Left kidney (tissue), 2 donors: ENCODE data around the gene ATXN2L. TPM values are rescaled to one million over a fixed set of nuclear protein-coding genes. Genes with fewer than 3 reads are reported as not detected.
A peak's percentile ranks its signal among the peaks of the same experiment; 100 is the strongest.
"Not testable (repeated sequence)": the region's sequence is repeated elsewhere in the genome, so short reads cannot be mapped to it uniquely, and the experiment has no call there.

ENCODE experiments used
- DNase-seq: peaks from one replicate; pipeline ENCODE4 v3.0.0-alpha.2; 2013
- polyA plus RNA-seq: library from polyadenylated mRNA; unstranded; fragments of 120-200 nt; gene quantifications from one replicate; pipeline ENCODE4 v1.2.1, GENCODE V29; 2013; ENCODE audit not compliant: insufficient read length

ATXN2L gene
- polyA plus RNA-seq, 1 donor, result 108 TPM

DNA sequence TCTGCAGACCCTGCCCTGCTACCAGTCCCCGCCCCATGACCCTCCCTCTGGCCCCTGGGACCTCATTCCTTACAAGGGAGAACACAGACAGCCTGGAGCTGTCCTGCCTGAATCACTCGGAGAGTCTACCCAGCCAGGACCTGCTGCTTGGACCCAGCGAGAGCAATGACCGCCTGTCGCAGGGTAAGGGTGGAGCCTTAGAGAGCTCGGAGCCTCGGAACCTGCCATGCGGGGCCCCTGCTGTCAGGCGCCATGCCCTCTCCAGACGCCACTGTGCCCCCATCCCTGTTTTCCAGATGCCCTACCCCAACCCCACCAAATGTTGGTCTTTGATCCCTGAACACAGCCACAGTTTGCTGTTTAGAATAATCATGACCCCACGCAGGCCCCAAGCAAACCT is 46.4 kb downstream of the ATXN2L start:
- DNase-seq, result no peak

DNA sequence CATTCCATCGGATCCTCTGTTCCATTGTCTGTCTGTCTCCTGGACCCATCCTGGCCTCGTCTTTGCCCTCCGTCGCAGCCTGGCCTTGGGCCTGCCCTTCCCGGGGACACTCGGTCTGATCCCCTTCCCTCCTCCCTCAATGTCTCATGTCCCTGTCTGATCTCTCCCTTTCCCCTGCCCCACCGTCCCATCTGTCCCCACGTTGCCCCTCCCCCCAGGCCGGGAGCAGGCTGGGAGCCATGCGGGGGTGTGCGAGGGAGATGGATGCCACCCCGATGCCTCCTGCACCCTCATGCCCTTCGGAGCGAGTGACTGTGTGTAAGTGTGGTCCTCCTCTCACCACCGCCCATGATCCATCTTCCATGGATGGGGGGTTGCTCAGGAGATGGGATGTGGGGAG is 50.2 kb downstream of the ATXN2L start:
- no peak for DNase-seq

DNA sequence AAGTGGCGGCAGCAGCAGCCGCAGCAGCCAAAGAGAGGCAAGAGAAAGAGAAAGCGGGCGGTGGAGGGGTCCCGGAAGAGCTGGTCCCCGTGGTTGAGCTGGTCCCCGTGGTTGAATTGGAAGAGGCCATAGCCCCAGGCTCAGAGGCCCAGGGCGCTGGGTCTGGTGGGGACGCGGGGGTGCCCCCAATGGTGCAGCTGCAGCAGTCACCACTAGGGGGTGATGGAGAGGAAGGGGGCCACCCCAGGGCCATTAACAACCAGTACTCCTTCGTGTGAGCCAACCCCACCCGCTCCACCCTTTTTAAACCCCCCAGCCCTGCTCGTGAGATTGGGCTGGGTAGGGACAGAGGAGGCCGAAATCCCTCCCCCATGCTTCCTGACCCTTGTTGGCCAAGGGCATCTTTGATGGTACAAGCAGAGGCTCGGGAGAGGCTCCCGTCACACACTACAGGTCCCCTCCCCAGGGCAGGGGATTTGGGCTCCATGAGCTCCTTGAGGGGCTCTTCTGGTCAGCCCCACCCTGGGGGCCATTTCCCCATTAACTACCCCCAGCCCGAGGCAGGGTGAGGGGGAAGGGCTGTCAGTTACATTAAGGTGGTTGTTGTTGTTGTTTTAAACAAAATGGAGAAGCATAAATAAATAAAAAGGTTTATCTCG is 50.9 kb downstream of the ATXN2L start:
- no peak for DNase-seq

DNA sequence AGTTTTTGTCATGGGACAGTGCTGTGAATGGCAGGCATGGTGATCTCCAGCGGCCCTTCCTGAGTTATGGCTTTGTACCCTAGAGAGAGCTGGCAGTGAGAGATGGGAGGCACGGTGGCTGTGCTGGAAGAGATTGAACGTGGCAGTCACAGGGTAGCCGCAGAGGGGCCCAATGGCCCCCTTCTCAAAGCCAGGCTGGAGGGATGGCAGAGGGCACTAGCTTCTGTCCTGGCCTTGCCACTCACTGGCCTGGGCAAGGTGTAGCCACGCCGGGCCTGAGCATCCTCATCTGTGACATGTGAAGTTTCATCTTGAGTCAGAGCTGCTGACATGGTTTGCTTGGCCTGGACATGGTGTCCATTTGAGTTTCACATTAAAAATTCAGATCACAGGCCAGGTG is 51.6 kb downstream of the ATXN2L start:
- no peak for DNase-seq

DNA sequence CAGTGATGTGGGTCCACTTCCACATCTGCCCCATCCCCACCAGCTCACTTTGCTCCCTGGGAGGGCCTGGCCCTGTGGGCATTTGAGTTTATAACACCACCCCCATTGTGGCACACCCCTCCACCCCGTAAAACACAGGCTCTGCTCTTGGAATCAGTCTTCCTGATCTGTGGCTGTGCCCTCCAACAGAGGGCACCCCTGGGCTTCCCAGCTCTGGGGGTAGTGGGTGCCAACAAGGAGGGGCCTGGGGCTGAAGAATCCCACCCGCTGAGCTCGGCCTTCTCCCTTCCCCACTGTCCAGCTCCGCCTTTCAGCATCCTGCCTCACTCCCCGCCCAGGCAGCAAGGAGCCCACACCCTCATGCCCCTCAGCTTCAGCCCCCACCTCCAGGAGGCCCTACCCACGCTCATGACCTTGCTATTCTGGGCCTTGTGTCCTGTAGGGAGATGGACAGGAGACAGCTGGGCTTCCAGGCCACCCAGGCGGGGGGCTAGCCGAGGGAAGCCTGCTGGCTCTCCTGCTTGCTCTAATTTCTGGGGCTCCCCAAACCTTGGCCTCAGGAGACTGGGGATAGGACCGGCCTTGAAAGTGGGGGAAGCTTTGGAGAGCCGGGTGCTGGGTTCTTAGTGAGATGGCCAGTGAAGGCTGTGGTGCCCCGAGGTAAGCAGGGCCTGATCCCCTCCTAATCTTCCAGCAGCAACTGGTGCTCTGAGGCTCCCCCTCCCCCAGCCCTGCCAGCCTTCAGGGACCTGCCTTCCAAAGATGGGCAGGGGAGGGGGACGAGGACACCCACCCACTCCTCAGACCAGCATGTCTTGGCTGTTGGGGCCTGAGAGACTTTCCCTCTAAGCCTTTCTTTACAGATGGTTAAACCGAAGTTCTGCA is 52.6 kb downstream of the ATXN2L start:
- DNase-seq, result no peak

DNA sequence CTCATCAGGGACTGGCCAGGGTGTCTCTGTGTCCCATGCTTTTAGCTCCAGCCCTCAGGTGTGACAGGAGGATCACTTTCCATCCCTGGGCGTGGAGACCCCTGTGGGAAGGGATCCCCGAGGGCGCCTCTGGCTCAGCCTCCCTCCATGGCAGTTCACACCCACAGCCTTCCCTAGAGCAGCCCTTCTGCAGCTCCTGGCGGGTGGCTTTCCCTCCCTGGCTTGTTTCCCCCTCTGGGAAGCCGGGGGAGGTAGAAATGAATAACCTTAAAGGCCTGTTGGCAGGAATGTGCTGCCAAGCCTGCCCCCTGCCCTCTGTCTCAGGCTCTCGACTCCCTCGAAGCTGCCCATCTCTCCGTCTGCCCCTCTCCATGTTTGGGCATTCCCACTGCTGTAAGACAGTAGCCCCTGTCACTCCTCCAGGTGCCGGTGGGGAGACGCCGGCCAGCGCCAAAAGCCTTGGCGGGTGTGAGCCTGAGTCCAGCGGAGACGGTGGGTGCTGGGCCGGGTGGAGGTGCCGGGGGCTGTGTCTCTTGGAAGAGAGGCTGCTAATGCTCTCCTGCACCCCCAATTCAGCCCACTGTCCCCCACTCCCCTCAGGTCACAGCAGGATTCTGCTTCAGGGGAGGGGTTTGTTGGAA is 53.3 kb downstream of the ATXN2L start:
- no peak for DNase-seq

DNA sequence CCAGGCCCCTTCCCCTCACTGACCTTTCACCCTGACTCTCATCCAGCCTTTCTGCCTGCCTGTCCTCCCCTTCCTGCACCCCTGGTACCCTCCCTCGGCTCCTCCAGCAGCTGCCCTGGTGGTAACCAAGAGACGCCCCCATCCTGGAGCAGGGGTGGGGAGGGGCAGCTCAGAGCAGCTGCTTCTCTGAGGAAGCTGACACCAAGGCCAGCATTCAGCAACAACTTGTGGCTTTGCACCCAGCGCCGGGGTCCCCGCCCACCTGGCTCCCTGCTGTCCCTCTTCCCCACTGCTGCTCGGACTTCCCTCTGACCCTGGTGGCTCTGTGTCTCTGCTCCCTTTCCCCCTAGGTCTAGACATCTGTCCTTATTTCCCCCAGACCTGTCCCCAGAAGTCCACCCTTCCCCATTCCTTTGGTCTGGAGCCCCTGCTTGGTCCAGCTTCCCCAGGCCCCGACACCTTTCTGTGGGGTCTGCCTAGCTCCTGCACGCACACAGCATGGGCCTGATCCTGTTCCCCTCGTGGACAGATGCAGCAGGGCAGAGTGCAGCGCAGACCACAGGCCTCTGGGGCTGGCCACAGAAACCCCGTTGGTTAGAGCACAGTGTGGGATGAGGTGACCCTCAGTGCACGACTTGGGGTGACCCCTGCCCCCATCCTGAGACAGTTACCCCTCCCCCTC is 54.3 kb downstream of the ATXN2L start:
- no peak for DNase-seq

DNA sequence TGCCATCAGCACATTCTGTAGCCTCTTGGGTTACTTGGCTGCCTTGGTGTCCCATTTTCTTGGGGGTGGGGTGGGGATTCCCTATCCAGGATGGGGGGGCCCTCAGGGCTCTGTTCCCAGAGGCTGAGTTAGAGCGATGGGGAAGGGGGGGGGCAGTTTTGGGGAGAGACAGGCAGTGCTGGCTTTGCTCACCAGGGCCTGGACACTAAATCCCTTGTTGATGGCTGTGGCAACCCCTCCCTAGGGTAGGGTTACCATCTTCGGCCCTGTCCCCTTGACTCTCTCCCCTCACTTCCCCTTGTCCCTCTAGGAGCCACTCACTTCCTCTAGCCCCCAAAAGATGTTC is 54.8 kb downstream of the ATXN2L start:
- DNase-seq, result no peak

DNA sequence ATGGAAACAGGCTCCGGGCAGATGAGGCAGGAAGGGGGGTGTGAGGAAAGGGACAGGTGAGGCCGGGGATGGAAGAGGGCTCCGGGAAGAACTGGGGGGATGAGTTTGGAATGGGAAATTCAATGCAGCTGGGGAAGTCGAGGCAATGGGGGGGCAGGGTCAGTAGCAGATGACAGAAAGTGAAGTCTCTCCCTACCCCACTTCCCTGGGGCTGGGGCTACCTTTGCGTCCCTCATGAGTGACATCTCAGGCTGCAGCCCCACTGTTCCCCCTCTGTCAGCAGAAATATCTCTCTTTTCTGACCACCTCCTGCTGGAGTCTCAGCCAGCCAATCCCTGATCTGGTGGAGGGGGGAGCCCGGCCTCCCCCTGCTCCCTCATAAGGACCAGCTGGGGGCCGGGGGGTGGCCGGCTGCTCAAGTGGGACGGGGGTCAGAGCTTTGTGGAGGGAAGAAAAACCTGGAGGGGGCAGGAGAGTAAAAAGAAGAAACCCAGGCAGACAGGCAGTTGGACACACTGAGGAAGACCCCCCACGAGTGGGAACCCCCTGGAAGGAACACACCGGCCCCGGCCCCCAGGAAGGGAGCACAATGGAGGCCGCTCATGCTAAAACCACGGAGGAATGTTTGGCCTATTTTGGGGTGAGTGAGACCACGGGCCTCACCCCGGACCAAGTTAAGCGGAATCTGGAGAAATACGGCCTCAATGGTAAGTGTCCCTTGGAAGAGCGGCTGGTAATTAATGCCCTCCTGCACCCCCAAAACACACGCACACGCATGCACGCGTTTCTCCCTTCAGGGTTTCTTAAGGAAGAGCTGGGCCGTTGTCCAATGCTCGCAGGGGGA is 55.5 kb downstream of the ATXN2L start, which contains the start of gene ATP2A1:
Gene ATP2A1 (plus strand): TSS at position 406 of the 844 bp plus-strand sequence. CDS start 184 bp downstream, at position 590.
- DNase-seq, result no peak

DNA sequence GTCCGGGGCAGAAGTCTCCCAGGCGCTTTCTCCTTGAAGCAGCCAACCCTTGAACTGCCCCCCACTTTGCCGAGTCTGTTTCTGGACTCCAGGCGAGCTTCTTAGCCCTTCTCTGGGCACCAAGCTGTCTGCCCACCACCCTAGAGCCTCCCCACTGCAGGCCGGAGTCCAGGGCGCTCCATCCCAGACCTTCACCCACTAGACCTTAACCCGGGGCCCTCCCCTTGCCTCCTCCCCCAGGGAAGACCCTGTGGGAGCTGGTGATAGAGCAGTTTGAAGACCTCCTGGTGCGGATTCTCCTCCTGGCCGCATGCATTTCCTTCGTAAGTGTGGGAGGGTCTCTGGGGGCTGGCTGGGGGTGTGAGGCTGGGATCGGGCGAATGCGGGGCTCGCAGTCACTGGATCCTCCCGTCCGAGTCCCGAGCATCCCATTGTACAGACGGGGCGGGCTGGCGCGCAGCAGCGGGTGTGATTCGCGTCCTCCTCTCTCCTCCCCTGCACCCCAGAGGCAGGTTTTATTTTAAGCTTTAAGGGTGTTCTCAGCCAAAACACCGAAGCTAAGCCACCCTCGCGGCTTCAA is 56.6 kb downstream of the ATXN2L start:
- no peak for DNase-seq

DNA sequence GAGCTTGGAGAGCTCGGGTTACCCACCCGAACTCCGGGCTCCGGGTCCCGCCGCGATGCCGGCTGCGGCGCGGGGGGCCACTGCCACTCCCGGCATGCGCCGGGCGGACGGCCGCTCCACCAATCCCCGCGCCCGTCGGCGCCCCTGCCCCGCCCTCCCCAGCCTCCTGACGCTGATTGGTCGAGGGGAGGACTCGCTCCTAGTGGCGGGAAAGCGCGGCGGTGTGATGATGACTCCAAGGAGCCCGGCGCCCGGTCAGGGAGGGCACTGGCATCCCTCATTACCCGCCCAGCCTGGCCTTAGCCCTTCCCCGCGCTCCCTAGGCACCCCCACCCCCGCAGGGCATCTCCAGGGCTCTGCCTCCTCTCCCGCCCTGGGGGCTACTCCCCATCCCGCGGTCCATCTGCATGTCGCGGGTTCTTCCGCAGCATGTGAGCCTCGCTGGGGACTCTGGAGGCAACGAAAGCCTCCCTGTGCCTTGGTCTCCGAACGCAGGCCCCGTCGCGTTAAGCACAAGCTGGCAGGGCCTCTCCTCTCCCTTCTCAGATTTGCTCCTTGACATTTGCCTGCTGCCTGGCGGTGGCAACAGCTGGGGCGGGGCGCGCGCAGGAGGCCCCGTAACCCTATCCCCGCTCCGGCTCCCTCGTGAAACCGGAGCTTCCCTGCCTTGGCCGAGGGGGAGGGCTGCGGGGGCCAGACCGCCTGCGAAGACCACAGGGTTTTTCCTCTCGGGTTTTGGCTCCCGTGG is 57.2 kb downstream of the ATXN2L start:
- DNase-seq, result peak; percentile 89

DNA sequence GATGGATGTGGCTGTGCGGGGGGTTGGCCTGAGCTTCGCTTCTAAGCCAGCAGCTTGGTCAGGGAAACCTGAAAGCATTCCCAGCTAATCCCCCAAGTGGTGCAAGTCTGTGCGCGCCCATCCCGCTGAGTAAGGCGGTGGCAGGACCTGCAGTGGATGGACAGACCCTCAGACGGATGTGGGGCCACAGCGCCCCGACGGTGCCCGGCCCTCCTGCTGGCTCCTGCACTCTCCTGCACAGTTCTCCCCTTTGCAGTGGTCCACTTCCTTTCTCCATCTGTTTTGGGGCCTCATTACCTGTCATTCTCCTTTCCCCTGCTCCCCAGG is 57.8 kb downstream of the ATXN2L start:
- DNase-seq, result no peak

DNA sequence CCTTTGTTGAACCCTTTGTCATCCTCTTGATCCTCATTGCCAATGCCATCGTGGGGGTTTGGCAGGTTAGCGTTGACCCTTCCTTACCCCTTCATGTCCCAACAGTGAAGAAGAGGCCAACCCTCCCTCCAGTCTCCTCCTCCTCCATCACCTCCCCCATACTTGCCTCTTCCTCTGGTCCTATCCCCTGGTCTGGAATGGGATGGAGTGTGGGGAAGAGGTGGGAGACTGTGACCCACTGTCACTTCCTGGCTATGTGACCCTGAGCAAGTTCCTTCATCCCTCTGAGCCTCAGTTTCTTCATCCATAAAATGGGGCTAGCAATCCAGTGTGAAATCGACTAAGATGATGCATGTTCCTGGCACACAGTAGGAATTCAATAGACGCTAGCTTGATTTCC is 58.2 kb downstream of the ATXN2L start:
- no peak for DNase-seq

DNA sequence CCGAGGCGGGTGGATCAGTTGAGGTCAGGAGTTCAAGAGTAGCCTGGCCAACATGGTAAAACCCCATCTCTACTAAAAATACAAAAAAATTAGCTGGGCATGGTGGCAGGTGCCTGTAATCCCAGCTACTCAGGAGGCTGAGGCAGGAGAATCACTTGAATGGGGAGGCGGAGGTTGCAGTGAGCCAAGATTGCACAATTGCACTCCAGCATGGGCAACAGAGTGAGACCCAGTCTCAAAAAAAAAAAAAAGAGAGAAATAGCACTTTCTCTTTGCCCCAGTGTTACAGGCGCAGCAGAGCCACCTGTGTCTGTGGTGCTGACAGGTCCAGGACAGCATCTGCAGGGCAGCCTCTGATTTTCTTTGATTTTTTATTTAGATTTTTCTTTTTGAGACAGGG is 58.8 kb downstream of the ATXN2L start:
- DNase-seq, result not testable (repeated sequence)

DNA sequence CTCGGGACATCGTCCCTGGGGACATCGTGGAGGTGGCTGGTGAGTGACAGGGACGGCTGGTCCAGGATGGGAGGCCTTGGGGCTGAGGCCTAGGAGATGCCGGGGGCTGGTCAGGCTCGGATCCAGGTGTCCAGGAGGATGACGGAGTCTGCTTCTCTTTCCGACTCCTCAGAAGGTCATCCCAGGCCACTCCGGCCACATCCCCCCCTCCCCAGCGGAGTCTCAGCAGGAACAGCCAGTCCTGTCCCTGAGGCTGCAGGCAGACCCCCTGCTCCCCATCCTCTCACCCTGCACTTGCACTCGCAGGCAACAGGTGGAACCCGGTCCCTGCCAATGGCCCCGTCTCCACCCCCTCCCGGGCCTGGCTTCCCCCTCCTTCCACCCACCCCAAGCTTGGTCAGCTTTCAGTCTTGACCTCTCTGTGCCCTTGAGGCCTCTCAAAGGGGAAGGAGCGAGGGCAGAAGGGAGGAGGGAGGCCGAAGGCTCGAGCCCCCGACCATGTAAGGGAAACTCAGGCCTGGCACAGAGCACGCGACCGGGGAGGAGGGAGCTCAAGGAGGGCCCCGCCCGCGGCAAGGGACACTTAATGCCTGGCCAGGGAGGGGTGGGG is 59.9 kb downstream of the ATXN2L start:
- peak; percentile 72 for DNase-seq

DNA sequence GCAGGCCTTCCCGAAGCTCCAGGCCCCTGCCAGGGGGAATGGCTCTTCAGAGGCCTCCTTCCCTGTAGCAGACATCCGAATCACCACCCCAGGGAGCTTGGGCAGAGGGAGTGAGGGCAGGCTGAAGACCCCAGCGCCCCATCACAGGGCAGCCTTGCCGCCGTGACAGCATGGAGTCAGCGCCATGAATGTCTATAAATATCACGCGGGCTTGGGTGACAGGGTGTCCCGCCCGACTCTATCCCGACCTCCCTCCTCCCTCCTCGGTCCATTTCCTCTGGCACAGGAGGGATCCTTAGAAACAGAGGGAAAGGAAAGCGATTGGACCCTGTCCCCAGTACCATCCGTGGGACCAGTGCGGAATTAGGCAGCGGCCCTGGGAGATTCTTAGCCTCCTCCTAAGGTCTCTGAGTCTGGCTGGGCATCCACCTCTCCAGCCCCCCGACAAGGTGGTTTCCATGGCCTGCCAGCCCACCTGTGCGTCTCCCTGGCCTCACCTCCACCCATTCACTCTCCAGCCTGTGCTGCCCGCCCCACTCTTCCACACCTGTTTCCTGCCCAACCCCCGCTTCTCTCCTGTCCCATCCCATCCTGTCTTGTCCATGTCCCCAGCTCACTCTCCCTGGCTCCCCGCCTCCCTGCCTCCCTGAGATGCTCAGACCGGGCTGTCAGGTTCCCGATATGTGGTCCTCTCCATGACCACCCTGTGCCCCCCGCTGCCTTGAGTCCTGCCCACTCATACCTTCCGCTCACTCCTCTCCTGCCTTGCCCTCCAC is 60.6 kb downstream of the ATXN2L start:
- DNase-seq, result no peak

DNA sequence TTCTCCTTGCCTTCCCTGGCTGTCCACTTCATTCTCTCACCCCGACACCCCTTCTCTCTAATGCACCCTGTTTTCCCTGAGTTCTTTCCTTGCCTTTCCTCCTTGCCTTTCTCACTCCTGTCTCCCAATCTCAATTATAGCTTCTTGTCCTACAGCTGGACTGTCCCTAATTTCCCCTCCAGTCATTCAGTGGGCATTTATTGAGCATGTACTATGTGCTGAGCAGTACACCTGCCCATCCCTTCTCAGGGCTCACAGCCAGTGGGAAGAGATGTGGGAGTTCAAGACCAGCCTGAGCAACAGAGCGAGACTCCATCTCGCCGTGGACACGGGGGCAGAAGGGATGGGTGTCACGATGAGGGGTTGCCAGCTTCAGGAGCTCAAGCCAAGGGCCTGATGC is 61.2 kb downstream of the ATXN2L start:
- DNase-seq, result no peak
